WTC11 (cell line): Measurements from ENCODE around the gene P2RY1.

Experiments
- CTCF ChIP-seq: fragments of 200-600 bp; IDR thresholded peaks from 2 replicates; pipeline ENCODE4 v1.8.0; 2022; ENCODE audit warnings: antibody characterized with exemption
- E2F4 ChIP-seq: sonication (generic); formaldehyde crosslinking; IDR thresholded peaks from 2 replicates; pipeline ENCODE4 v1.8.1; 2022; ENCODE audit warnings: low read depth, mild to moderate bottlenecking, moderate library complexity, missing genetic modification reagents, borderline replicate concordance

- no peak for TF ChIP-seq E2F4
- TF ChIP-seq CTCF = no peak
Measured at GRCh38 chr3:152818027-152818426, 16.9 kb upstream of the P2RY1 start.
